NCI-H1417 (cell line): ENCODE results near the gene TEX13C.
"Not testable (repeated sequence)": the region's sequence is repeated elsewhere in the genome, so short reads cannot be mapped to it uniquely, and the experiment has no call there.

ENCODE experiments used
- DNase-seq, 3 experiments: peaks; one replicate each; lab custom pipeline; 2025; lab: John Stamatoyannopoulos, UW

TEX13C gene

GRCh38 chrX:125319646-125320521, at the start of gene TEX13C:
TSS of gene TEX13C (plus strand) at chrX:125319871. CDS start at chrX:125320120, 249 bp downstream.
- no peak for DNase-seq

GRCh38 chrX:125287282-125287681, 32.4 kb upstream of the TEX13C start:
- DNase-seq: no peak

- DNase-seq: no peak
These were observed 31.3 kb upstream of the TEX13C start for GRCh38 chrX:125288343-125288742.

- DNase-seq: no peak
These were observed 30.5 kb upstream of the TEX13C start for GRCh38 chrX:125289209-125289608.

GRCh38 chrX:125289920-125290319, 29.8 kb upstream of the TEX13C start:
- DNase-seq: no peak

- no peak for DNase-seq
These were observed 28.5 kb upstream of the TEX13C start for GRCh38 chrX:125291124-125291523.

GRCh38 chrX:125293850-125294780, 25.6 kb upstream of the TEX13C start:
- DNase-seq: no peak

GRCh38 chrX:125295337-125295736, 24.3 kb upstream of the TEX13C start:
- no peak for DNase-seq

- no peak for DNase-seq
These were observed 20.8 kb upstream of the TEX13C start for GRCh38 chrX:125298871-125299270.

GRCh38 chrX:125306335-125306866, 13.3 kb upstream of the TEX13C start:
- DNase-seq: no peak

GRCh38 chrX:125308653-125309052, 11.0 kb upstream of the TEX13C start:
- no peak for DNase-seq

- DNase-seq: not testable (repeated sequence)
These were observed 505 bp upstream of the TEX13C start for GRCh38 chrX:125319166-125319565.

GRCh38 chrX:125322431-125322830, 2.8 kb downstream of the TEX13C start:
- DNase-seq: no peak

GRCh38 chrX:125326599-125326998, 6.9 kb downstream of the TEX13C start:
- no peak for DNase-seq

GRCh38 chrX:125327891-125328290, 8.2 kb downstream of the TEX13C start:
- no peak for DNase-seq

- DNase-seq: no peak
These were observed 13.9 kb downstream of the TEX13C start for GRCh38 chrX:125333583-125333982.

- DNase-seq: no peak
These were observed 20.8 kb downstream of the TEX13C start for GRCh38 chrX:125340490-125340889.

- no peak for DNase-seq
These were observed 54.5 kb downstream of the TEX13C start for GRCh38 chrX:125374169-125374568.
